C4-2B (cell line): Measurements from ENCODE around the gene GIMAP1.

ENCODE experiments used
- CTCF ChIP-seq: fragments of 450-650 bp; conservative IDR thresholded peaks from 2 replicates; pipeline ENCODE4 v1.5.1; 2017; ENCODE audit warnings: mild to moderate bottlenecking
- ZFX ChIP-seq: fragments of 450-650 bp; IDR thresholded peaks from 2 replicates; pipeline ENCODE4 v1.6.1; 2017

DNA sequence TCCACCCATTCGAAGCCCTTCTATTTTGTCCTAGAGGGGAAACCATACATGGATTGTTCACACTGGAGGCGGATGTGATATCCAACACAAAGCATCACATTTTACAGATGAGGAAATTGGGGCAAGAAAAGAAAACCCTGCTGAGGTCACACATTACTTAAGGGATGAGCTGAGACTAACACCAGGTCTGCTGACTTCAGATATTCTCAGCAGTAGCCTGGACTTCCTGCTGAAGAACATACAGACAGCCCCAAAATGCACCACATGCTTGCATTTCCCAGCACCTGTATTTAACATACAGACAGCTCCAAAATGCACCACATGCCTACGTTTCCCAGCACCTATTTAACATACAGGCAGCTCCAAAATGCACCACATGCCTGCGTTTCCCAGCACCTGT, 32.0 kb downstream of the GIMAP1 start:
- TF ChIP-seq CTCF (no peak), ZFX (no peak)
